Astrocyte of the spinal cord (primary cell): ENCODE results near the gene L3MBTL3.

Experiments
- DNase-seq: peaks from one replicate; pipeline ENCODE4 v3.0.0; 2011; ENCODE audit warnings: low read depth, low spot score
- H3K4me3 ChIP-seq: 2 replicates; pipeline ENCODE4 v1.5.1; 2011; ENCODE audit warnings: low read depth, mild to moderate bottlenecking, low read length, moderate library complexity
- in situ Hi-C: cut with HindIII; loops from 2 replicates; pipeline ENCODE4 v1.10.0; 2017; ENCODE audit warnings: low sequenced_read_pairs
- TF ChIP-seq, protein P1 (sequence below): IDR thresholded peaks from 2 replicates; pipeline ENCODE4 v1.5.1; 2012; ENCODE audit warnings: low read depth, mild to moderate bottlenecking, low read length, inconsistent platforms

Gene L3MBTL3

DNA sequence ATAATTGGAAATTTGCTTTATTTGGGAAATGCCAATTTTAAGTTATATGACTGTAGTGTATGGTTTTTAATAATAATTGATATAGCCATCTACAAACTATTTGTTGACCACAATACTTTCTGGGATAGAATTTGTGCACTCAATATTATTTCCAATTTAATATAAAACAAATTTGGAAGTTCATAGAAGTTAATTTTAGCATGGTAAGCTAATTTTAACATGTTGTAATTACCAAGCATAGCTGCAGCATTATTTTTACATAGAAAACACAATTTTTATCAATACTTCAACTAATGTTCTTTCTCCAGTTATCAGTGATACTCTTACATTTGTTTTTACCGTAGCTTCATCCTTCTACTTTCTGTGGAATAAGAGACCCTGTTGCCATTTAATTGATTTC is 100.8 kb downstream of the L3MBTL3 start:
- in situ Hi-C loops, result no loop called here
- no peak for DNase-seq
- H3K4me3 ChIP-seq, result no peak overlapping the region
- TF ChIP-seq, protein P1, sequence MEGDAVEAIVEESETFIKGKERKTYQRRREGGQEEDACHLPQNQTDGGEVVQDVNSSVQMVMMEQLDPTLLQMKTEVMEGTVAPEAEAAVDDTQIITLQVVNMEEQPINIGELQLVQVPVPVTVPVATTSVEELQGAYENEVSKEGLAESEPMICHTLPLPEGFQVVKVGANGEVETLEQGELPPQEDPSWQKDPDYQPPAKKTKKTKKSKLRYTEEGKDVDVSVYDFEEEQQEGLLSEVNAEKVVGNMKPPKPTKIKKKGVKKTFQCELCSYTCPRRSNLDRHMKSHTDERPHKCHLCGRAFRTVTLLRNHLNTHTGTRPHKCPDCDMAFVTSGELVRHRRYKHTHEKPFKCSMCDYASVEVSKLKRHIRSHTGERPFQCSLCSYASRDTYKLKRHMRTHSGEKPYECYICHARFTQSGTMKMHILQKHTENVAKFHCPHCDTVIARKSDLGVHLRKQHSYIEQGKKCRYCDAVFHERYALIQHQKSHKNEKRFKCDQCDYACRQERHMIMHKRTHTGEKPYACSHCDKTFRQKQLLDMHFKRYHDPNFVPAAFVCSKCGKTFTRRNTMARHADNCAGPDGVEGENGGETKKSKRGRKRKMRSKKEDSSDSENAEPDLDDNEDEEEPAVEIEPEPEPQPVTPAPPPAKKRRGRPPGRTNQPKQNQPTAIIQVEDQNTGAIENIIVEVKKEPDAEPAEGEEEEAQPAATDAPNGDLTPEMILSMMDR, result no peak

DNA sequence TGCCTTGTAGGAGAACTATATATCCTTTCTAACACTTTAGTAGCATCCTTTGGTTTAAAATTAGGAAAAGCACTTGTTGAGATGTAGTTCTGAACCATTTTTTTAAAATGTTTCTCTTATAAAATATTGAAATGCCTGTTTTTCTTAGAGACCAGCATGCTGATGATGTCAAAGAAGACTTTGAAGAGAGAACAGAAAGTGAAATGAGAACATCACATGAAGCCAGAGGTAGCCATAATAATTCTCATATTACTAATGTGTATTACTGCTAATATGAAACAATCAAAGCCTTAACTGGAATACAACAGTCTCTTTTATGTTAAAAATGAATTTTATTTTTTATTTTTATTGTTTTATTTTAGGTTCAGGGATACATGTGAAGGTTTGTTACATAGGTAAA is 102.3 kb downstream of the L3MBTL3 start:
- TF ChIP-seq, protein P1, result no peak
- in situ Hi-C loops, result no loop called here
- no peak overlapping the region for H3K4me3 ChIP-seq
- no peak for DNase-seq

DNA sequence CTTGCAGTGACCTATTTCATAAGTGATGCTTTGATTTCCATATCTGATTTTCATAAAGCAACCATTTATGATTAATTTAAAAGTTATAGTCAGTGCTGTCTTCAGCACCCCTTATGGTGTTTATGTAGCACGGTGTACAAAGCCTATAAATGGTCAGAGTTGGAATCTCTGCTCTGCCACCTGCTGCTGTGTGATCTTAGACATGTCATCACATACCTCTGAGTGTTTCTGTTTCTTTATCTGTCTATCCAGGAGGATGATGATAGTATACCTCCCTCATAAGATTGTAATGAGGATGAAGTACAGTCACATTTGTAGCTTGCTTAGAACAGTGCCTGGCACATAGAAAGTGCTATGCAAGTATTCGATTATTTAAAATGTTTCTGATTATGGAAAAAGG is 103.9 kb downstream of the L3MBTL3 start:
- no peak for DNase-seq
- TF ChIP-seq, protein P1, result no peak
- no peak overlapping the region for H3K4me3 ChIP-seq
- in situ Hi-C loops, result no loop called here

DNA sequence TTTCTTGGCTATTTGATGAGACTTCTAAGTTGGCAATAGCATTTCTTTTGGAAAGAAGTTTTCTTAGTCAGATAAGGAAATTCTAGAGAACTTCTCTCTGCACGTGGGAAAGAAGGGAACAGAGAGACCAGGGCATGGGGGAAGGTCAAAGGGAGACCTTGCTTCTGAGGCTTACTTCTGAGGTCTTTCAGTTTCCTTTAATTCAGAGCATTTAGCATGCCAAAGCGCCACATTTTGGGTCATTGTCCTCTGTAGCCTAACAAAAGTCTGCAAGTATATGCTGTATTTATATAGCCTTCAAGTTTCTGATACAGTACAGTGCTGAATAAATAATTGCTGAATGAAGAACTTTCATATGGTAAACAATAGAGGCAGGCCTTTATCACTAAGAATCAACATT is 108.8 kb downstream of the L3MBTL3 start:
- in situ Hi-C loops, result no loop called here
- H3K4me3 ChIP-seq, result no peak overlapping the region

DNA sequence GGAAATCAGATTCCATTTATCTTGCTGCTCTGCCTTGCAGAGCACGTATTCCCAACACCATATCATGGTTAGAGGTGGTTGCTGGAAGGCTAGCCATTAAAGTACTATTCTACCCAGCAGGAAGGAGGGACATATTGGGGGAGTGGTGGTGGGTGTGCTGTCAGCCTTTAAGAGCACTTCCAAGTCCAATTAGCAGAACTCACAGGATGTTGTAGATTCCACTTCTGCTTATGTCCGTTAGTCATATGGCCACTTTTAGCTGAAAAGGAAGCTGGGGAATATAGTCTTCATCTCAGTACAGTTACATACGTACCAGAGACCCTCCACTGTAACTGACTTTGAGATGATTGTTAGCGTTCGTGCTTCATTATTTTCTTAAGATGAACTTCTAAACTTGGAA is 109.9 kb downstream of the L3MBTL3 start:
- TF ChIP-seq, protein P1, result no peak
- no peak overlapping the region for H3K4me3 ChIP-seq
- DNase-seq, result no peak
- in situ Hi-C loops, result no loop called here

More for the DNA sequence above, 108.8 kb downstream of the L3MBTL3 start:
- DNase-seq, result no peak
- TF ChIP-seq, protein P1, result no peak

DNA sequence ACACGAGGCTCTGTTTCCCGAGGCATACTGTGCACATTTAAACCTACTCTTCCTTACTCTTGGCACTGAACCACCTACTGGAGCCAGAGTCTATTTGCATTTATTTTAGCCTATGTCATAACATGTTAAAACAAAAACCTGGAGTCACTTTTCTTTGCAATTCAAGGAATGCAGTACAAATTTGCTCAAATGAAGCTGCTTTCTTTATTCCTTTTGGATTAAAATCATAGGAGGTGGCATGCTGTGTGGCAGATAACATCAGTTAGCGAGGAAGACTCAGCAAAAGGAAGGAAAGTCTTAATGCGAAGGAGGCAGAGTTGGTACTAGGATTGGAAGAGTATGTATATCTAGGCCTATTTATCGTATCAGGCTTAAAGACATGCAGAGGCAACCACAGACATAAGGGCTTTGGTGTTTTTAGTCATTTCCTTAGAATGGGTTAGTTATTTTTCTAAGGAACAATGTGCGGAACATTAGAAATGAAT is 111.4 kb downstream of the L3MBTL3 start:
- H3K4me3 ChIP-seq, result no peak overlapping the region
- DNase-seq, result peak; percentile 74
- in situ Hi-C loops, result no loop called here
- TF ChIP-seq, protein P1, result no peak

DNA sequence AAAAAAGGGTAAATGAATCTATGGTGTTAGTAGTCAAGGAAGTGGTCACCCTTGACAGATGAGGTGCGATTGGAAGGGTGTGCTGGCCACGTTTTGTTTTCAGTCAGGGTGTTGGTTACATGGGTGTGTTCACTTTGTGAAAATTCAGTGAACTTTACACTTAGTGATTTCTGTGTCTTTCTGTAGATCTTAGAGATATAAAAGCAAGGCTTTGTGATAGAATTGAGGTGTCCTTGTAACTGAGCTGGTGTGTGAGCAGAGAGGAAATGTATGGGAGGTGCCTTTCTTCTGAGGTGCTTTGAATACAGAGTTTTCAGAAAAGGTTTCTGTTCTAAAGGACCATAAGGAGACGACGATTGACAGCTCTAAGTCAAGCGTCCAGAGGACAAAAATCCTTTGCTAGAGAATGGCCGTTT is 113.9 kb downstream of the L3MBTL3 start:
- in situ Hi-C loops, result no loop called here
- TF ChIP-seq, protein P1, result no peak
- no peak for DNase-seq
- no peak overlapping the region for H3K4me3 ChIP-seq
